Esophagus (tissue), 2 donors: ENCODE data around the gene SLC35B4. TPM values are rescaled to one million over a fixed set of nuclear protein-coding genes. Genes with fewer than 3 reads are reported as not detected.

ENCODE experiments used
- H3K27ac ChIP-seq, 2 donors: one replicate each; pipeline ENCODE4 v1.5.1; 2013; ENCODE audit warnings: low read depth in 2 of 2, mild to moderate bottlenecking in 2 of 2, inconsistent platforms in 1 of 2, low read length in 1 of 2, moderate library complexity in 1 of 2
- H3K27me3 ChIP-seq, 2 donors: one replicate each; pipeline ENCODE4 v1.6.1; 2013; ENCODE audit warnings: low read length in 2 of 2, control low read depth in 1 of 2, mild to moderate bottlenecking in 1 of 2; ENCODE audit not compliant: insufficient read depth in 2 of 2, control insufficient read depth in 1 of 2
- H3K36me3 ChIP-seq, 2 donors: one replicate each; pipeline ENCODE4 v1.6.1; 2013; ENCODE audit warnings: low read length in 1 of 2; ENCODE audit not compliant: control insufficient read depth in 2 of 2, insufficient read depth in 2 of 2
- H3K4me1 ChIP-seq, 2 donors: one replicate each; pipeline ENCODE4 v1.6.1; 2013; ENCODE audit warnings: low read length in 1 of 2; ENCODE audit not compliant: control insufficient read depth in 2 of 2, insufficient read depth in 2 of 2
- H3K4me3 ChIP-seq, 2 donors: one replicate each; pipeline ENCODE4 v1.5.1; 2013; ENCODE audit warnings: low read length in 2 of 2, mild to moderate bottlenecking in 2 of 2, low read depth in 1 of 2, moderate library complexity in 1 of 2
- H3K9me3 ChIP-seq, 2 donors: one replicate each; pipeline ENCODE4 v1.6.1; 2013; ENCODE audit warnings: mild to moderate bottlenecking in 2 of 2, low read depth in 1 of 2, low read length in 1 of 2, moderate library complexity in 1 of 2; ENCODE audit not compliant: control insufficient read depth in 2 of 2, insufficient read depth in 1 of 2
- WGBS, 2 donors: extraction: QIAGEN DNeasy Blood & Tissue Kit; methylation state at CpG; one replicate each; pipeline ENCODE4 v1.1.7; 2013; 5-methylcytosine and 5-hydroxymethylcytosine counted together
- polyA plus RNA-seq, 2 donors: library from polyadenylated mRNA; stranded (reverse); fragments of 200-250 nt; gene quantifications; one replicate each; pipeline ENCODE4 v1.2.3, GENCODE V29; 2013
- donor health status: healthy with polysubstance abuse.
- donor health status: Bipolar disorder and iron deficiency.

The SLC35B4 gene
- polyA plus RNA-seq, 2 donors: 2.2 to 2.3 TPM

DNA sequence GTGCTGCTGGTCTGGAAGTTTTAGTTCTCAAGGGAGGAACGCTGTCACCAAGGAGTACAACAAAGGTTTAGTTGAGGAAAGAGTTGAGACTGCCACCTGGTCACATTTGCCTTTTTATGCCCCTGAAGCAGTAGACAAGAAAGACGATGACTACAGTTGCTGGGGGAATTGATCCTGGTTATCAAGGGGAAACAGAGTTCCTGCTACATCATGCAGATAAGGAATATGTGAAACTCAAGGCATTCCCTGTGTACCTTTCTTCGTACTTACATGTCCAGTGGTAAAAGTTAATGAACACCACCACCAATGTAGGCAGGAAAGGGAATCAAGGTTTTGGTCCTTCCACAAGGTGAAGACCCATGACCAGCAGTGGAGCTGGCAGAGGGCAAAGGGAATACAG, 31.8 kb downstream of the SLC35B4 start:
- H3K9me3 ChIP-seq: no peaks in the 10 kb centered on the region
- 77 to 85% methylated on average over 3 of the region's 3 CpGs for WGBS, 2 donors

GRCh38 chr7:134284011-134284410, 32.7 kb downstream of the SLC35B4 start:
- H3K27ac ChIP-seq: no peak overlapping the region
- 59 to 61% methylated on average over 6 of the region's 6 CpGs for WGBS, 2 donors

More for the DNA sequence above, 31.8 kb downstream of the SLC35B4 start:
- no peaks in the 10 kb centered on the region for H3K36me3 ChIP-seq
- H3K27me3 ChIP-seq: no peaks in the 10 kb centered on the region
- no peak overlapping the region for H3K27ac ChIP-seq
- no peaks in the 10 kb centered on the region for H3K4me1 ChIP-seq
- H3K4me3 ChIP-seq: no peak overlapping the region

DNA sequence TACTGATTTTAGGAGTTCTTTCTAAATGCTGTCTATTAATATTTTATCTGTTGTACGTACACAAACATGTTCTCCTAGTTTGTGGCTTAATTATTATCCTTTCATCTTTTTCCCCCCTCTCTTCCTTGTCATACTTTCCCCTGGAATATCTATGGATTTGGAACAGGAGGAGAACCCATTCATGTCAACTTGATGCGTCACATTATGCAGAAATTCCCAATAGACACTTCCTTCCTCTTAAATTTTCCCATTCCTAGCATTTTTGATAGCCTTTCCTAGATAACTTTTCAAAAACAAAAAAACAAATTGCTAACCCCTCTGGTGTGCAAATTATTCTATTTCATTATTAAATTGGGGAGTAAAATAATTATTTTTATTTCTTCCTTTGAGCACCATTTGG, 36.2 kb downstream of the SLC35B4 start:
- 90 to 91% methylated on average over 2 of the region's 2 CpGs for WGBS, 2 donors

More at GRCh38 chr7:134284011-134284410, 32.7 kb downstream of the SLC35B4 start:
- Histone ChIP-seq H3K27me3 (no peaks in the 10 kb centered on the region), H3K9me3 (no peaks in the 10 kb centered on the region), H3K36me3 (no peaks in the 10 kb centered on the region), H3K4me3 (no peak overlapping the region), H3K4me1 (no peaks in the 10 kb centered on the region)

GRCh38 chr7:134279898-134280297, 36.8 kb downstream of the SLC35B4 start:
- H3K36me3 ChIP-seq: no peaks in the 10 kb centered on the region
- no peak overlapping the region for H3K4me3 ChIP-seq
- H3K9me3 ChIP-seq: no peaks in the 10 kb centered on the region
- no peak overlapping the region for H3K27ac ChIP-seq
- H3K27me3 ChIP-seq: peaks cover 0 to 2% of the 10 kb centered on the region in 2 donors
- no peaks in the 10 kb centered on the region for H3K4me1 ChIP-seq

More for the DNA sequence above, 36.2 kb downstream of the SLC35B4 start:
- H3K4me1 ChIP-seq: no peaks in the 10 kb centered on the region
- no peaks in the 10 kb centered on the region for H3K9me3 ChIP-seq
- no peak overlapping the region for H3K27ac ChIP-seq
- H3K4me3 ChIP-seq: no peak overlapping the region
- no peaks in the 10 kb centered on the region for H3K36me3 ChIP-seq
- peaks cover 0 to 2% of the 10 kb centered on the region in 2 donors for H3K27me3 ChIP-seq

DNA sequence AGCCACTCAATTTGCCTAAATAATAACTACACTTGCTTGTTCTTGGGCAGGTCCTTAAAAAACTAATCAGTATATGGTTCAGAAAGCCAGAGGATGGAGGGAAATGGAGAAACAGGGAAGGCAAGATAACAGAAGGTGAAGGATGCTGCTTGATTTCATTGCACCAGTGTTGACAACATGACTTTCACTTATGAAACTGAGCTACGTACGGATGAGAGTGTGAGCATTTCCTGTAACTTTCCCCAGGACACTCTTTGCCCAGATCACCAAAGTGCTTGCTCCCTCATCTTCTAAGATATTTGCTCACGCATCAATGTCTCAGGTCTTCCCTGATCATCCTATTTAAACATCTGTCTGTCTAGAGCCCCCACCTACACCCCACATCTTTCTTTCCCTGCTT, 37.4 kb downstream of the SLC35B4 start:
- WGBS, 2 donors: 81 to 92% methylated on average over 3 of the region's 3 CpGs
- peaks cover 0 to 2% of the 10 kb centered on the region in 2 donors for H3K27me3 ChIP-seq
- no peak overlapping the region for H3K4me3 ChIP-seq

GRCh38 chr7:134278502-134279153, 38.1 kb downstream of the SLC35B4 start:
- no peak overlapping the region for H3K27ac ChIP-seq
- H3K4me1 ChIP-seq: no peaks in the 10 kb centered on the region
- peaks cover 0 to 2% of the 10 kb centered on the region in 2 donors for H3K27me3 ChIP-seq
- WGBS, 2 donors: 70 to 72% methylated on average over 7 of the region's 7 CpGs
- no peak overlapping the region for H3K4me3 ChIP-seq
- H3K36me3 ChIP-seq: no peaks in the 10 kb centered on the region
- H3K9me3 ChIP-seq: no peaks in the 10 kb centered on the region

More for the DNA sequence above, 37.4 kb downstream of the SLC35B4 start:
- H3K27ac ChIP-seq: no peak overlapping the region
- no peaks in the 10 kb centered on the region for H3K36me3 ChIP-seq
- no peaks in the 10 kb centered on the region for H3K9me3 ChIP-seq
- H3K4me1 ChIP-seq: no peaks in the 10 kb centered on the region

DNA sequence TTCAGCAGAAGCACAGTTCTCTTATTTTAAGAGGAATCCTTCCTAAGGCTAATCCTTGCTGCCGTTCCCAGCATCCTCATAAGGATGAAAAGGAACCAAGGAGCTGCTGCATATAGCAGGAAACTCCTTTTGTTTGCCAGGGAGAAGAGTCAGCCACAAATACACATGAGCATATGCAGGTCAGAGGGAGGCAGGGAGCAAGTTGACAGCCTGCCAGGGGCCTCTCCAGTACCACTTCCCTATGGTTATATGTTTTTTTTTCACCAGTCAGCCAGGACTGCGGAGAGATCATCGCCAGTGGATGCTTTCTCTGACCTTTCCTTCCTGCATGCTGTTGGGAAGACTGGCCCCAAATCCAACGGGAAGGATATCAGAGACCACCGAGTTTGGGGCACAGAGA, 39.8 kb downstream of the SLC35B4 start:
- H3K27me3 ChIP-seq: peaks cover 0 to 2% of the 10 kb centered on the region in 2 donors
- WGBS, 2 donors: 58 to 61% methylated on average over 5 of the region's 5 CpGs
- no peaks in the 10 kb centered on the region for H3K9me3 ChIP-seq
- no peak overlapping the region for H3K27ac ChIP-seq
- no peaks in the 10 kb centered on the region for H3K4me1 ChIP-seq
- H3K36me3 ChIP-seq: no peaks in the 10 kb centered on the region
- H3K4me3 ChIP-seq: no peak overlapping the region

- H3K9me3 ChIP-seq: peaks cover 0 to 4% of the 10 kb centered on the region in 2 donors
- H3K4me1 ChIP-seq: no peaks in the 10 kb centered on the region
- no peak overlapping the region for H3K27ac ChIP-seq
- H3K36me3 ChIP-seq: no peaks in the 10 kb centered on the region
- 87 to 91% methylated on average over 4 of the region's 4 CpGs for WGBS, 2 donors
- H3K27me3 ChIP-seq: no peaks in the 10 kb centered on the region
- no peak overlapping the region for H3K4me3 ChIP-seq
Measured at GRCh38 chr7:134262322-134262721, 54.4 kb downstream of the SLC35B4 start.

GRCh38 chr7:134255814-134256213, 60.9 kb downstream of the SLC35B4 start:
- Histone ChIP-seq H3K4me1 (no peaks in the 10 kb centered on the region), H3K27me3 (no peaks in the 10 kb centered on the region), H3K36me3 (no peaks in the 10 kb centered on the region), H3K9me3 (no peaks in the 10 kb centered on the region), H3K27ac (no peak overlapping the region), H3K4me3 (no peak overlapping the region)
- WGBS, 2 donors: 86 to 88% methylated on average over 5 of the region's 5 CpGs

- Histone ChIP-seq H3K4me3 (no peak overlapping the region), H3K9me3 (no peaks in the 10 kb centered on the region), H3K4me1 (no peaks in the 10 kb centered on the region), H3K36me3 (no peaks in the 10 kb centered on the region), H3K27ac (no peak overlapping the region), H3K27me3 (no peaks in the 10 kb centered on the region)
- WGBS, 2 donors: 91 to 97% methylated on average over 3 of the region's 3 CpGs
Measured at GRCh38 chr7:134254311-134254710, 62.4 kb downstream of the SLC35B4 start.
